HG03571 (cell line): ENCODE measurements around the gene DLX6.

Experiments used
- ATAC-seq: cut with Tn5 transposase; IDR thresholded peaks from one replicate; pipeline ENCODE4 v1.9.1; 2021; ENCODE audit not compliant: unreplicated experiment

DLX6 gene

DNA sequence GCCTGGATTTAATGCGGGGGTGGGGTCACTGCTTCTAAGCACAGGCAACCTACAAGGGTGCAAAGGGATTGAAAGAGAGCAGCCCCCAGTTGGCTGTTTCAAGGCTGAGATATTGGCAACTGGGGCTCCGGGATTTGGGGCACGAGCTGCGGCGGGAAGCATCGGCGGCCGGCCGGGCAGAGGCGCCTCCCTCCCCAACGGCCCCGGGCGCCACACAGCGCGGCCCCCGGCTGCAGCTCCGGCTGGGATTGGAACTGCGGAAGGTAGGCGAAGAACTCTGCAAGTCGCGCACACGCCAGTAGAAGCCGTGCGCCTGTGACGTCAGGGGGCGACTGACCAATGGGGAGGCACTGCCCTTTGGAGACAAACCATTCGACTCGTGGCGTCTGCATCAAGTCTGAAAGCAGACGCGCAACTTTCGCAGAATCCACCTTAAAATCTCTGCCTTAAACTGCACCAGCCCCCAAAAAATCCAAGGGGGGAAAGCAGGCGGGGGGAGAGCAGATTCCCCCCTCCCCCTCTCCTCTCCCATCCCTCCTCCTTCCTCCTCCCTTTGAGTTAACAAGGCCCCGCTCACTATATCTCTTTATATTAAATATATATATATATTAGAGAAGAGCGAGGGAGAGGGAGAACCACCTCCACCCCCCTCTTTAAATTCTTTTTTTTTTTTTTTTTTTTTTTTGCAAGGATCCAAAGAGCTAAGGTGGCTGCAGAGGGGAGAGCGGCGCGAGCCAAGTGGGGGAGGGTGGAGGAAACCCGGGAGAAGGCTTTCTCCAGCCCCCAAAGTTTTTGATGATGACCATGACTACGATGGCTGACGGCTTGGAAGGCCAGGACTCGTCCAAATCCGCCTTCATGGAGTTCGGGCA, at the start of gene DLX6:
Gene DLX6 (plus strand): TSS at position 371 of the 872 bp plus-strand sequence. CDS start 425 bp downstream, at position 796.
- ATAC-seq = no peak

DNA sequence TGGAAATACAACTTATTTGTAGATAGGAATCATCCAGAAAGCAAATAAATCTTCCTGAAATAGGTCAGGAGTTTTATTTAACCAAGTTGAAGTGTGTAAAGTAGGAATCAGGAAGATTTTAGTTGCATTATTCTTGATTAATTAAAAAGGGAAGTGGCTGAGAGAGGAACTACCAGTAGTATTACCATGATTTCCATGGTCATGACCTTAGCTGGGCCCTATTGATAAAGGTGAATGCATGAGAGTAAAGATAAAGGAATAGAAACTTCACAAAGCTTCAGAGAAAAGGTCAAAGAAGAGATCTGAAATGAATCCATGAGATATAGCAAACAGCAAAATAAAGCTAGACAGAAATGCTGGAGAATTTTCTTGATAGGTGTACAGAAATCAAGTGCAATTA, 46.2 kb upstream of the DLX6 start:
- no peak for ATAC-seq

DNA sequence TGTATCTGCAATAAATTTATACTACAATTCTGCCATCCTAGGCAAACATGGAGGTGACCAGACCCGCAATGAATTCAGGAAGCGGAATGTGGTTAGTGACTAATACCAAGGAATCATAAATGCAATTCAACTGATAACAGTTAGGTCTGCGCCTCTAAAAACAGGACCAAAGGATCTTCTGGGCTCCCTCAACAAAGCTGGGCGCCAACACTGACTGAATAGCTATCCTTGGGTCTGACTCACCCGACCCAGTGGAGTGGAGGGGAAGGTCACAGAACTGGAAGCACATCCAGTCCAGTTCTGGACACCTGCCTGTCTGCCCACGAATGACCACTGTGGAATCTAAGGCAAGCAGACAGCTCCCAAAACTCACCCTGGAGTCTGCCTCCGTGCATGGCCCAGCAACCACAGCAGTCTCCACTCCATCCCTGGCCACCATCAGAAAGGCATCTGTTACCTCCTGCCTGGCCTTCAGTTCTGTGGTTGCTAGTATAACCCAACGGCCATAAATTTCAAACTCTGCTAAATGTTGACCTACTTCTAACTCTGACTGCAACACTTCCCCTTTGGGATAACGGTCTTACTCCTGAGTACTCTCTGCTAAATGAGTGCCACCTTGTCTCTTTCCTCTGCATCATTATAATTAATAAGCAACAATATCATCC, 43.0 kb upstream of the DLX6 start:
- ATAC-seq = no peak

DNA sequence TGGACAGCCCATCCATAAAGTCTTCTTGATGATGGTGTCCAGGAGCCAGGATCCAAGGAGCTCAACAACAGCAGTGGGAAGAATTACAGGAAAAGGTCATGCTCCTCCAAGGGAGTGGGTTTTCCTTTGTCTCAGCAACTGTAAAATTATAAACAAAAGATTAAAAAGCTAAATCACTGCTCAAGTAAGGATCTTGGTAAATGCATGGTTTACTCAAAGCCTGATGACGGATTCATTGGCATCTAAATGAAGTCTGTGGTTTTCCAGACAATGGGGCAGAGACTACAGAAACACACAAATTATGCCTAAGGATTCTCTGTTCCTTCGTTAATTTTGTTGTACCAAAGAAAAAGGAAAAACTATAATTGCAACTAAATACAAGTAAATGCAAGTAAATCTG, 36.4 kb upstream of the DLX6 start:
- ATAC-seq = no peak

DNA sequence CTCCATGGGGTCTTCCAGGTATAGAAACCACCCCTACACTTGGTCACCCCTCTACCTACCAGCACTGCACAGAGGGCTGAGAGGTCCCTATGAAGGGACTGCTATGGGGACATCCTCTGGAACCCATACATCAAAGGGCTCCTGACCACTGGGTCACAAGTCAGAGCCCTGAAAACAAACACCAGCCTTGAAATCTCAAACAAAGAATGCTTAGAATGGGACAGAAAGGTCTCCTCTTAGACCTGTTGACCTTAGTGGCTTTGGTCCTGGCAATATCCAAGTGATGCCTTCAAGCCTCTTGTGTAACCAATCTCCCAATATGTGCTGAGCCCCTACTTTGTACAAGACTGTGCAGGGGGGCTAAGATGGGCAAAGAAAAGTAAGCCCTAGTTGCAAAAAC, 34.6 kb upstream of the DLX6 start:
- ATAC-seq = no peak

DNA sequence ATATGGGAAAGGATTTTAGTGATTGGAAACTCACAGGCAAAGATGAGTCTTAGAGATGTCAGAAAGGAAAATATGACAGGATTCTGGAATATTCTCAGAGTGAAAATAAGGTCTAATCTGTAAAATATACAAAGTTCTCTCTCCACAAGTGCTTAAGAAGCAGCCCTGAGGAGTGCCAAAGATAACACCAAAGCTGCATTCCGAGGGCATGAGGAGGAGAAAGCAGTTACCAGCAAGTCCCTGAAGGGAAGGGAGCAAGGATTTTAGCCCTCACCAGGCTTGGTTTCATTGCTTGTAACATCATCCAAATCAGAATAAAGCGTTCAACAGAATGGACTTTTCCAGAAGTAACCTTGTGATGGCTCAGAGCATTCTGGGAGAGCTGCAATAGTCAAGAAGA, 31.4 kb upstream of the DLX6 start:
- ATAC-seq = no peak

DNA sequence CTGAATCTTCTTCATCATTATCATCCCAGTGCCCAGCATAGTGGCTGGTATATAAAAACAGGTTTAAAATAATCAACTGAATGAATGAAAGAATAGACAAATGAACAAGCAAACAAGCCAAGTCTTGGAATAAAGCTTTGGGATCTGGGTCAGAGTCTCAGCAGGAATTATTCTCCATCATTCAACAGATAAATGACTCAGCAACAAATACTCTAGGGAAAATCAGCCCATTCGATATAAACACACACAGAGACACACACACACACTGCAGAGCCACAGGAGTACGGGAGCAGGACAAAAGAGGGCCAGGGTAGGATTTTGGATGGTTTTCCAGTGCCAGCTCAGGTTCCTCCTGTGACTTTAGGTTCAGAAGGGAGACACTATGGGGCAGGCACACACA, 29.2 kb upstream of the DLX6 start:
- ATAC-seq = no peak

DNA sequence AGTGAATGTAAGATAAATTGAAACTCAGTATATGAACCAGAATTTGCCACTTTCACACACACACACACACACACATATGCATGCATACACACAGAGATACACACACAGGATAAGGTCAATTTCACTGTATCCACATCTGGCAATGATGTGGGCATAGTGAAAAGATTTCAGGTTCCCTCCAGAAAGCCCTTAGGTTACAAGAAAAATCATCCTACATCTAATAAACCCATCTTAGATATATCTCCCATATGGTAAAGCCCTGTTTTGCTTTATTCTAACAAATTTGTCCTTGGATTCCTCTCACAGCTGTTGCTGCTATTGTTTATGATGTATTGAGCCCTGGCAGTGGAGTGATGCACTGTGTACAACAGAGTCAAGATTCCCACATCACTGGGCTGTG, 27.9 kb upstream of the DLX6 start:
- no peak for ATAC-seq

DNA sequence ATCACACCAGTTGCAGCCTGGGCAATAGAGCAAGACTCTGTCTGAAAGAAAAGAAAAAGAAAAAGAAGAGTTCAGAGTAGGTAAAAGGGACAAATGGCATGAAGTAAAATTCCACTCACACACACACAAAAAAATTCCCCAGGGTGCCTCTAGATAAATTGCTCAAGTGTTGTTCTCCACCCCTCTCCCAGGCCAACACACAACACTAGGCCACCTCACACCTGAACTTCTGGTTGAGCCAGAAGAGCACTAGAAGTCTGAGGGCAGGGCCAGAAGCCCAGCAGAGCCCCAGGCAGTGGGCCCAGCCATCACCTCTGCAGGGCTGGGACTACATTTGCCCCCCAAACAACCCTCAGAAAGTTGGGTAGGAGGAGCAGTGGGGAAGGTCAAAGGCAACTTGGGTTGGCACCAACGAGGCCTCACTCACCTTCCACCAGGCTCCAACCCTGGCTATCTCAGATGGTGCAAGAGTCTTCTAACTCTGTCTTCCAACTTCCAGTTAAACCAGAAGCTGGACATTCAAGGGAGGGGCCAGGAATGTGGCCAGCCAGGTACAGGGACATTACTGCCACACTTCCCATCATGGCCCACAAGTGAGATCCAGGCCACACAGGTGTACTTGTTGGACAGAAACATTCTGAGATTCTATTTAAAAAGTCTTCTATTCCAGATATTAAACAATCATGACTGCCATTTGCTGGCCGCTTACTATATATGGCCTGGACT, 25.6 kb upstream of the DLX6 start:
- ATAC-seq = no peak

DNA sequence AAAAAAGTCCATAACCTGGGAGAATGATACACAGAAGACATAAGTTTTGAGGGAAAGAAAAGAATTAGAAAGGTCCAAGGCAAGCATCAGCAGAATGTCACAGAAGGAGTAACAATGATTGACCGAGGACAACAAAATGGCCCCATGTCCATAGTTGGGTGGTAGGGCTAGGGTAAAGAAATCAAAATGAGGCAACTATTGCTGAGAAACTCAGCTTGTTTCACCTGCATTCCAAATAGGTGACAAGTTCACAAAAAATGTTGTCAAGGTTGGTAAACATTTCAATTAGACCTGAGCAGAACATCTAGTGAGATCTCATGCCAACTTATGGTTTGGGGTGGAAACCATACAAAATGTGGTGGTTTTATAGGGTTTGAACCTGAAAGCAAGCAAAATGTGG, 22.8 kb upstream of the DLX6 start:
- no peak for ATAC-seq

DNA sequence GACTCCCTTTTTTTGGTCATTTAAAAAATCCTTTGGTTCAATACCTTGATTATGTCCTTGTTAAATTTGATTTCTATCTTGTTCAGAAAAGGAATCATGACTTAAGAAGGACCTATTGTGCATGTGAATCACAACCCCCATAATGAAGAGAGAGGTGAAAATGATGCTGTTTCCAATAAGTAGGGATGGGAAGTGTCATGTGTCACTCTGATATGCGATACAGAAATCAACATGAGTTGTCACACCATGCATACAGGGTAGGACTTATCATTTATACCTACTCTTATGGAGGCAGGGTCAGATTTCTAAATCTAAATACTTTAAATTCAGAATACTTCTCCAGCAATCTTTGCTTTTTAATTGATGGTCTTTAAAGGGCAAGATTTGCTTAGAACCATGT, 19.4 kb upstream of the DLX6 start:
- no peak for ATAC-seq

DNA sequence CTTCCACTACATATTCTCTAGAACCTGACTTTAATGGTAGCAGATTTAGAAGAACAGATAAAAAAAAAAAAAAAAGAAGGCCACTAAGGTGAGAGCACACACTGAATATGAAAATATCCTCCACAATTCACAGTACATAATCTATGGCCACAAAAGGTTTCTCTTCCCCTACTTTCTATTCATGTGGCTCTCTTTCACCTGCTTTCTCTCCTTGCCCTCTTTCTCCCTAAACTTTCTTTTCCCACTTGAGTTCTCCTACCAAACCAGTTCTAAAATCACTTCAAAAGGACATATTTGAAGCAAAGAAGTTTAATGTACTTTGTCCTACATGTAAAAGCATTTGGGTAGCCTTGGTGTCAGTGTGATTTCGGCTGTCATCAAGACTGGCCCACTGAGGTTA, 18.5 kb upstream of the DLX6 start:
- no peak for ATAC-seq

DNA sequence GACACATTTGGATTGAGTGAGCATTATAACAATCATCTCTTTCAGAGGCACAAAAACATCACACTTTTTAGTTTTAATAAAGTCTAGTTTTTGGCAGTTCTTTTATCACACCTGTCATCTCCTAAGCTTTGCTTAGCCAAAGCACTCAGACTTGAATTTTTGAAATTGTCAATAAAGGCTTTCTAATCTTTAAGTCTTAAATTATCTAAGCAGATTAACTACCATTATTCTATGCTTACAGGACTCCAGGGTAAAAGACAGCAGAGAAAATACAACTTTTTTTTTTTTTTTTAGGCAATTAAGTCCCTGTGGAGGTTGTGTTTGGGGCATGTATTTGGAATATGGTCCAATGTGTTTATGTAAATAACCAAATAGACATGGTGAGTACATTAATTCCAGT, 17.6 kb upstream of the DLX6 start:
- no peak for ATAC-seq

DNA sequence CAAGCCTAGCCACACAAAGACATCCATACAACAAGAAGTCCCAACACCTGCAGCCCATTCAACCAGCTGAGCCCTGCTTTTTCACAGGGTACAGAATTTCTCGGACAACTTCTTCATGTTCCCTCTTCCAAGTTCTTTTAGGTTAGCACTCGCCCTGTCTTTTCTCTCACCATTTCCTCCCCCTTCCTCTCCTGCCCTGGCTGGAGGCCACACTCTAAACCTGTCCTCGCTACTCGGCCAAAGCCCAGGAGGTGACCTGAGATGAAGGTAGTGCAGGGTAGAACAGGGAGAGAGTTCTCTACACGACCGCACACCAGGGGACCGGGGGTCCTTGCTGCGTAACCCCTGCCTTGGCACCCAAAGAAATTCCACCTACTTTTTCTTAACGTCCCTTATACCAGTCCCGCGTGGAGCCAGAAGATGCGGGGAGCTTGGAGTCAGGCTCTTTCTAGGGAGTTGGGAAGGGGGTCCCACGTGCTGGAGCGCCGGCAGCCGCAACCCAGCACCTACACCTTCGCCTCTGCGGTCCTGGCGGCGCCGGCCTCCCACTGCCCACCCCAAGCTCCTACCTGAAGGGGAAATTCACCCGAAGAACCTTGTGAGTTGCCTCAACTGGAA, 16.0 kb upstream of the DLX6 start:
- ATAC-seq = no peak

DNA sequence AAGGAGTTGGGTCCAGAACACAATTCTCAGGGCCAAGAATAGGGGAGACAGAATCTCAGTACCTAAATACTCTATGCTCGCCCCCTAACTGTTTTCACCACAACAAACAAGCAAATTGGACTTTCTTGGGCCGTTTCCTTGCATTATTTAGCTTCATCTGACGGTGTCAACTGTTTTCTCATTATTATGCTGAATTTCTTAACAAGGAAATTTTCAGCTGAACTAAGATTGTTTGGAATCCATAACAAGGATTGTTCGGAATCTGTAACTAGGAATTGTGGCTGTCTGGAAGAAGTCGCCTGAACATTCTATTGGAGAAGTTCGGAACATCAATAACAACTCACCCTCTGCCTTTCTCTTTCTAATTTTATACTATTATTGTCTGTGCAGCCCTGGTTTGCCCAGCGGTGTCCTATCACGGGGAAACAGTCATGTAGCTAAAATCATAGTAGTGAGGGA, 15.5 kb upstream of the DLX6 start:
- no peak for ATAC-seq

DNA sequence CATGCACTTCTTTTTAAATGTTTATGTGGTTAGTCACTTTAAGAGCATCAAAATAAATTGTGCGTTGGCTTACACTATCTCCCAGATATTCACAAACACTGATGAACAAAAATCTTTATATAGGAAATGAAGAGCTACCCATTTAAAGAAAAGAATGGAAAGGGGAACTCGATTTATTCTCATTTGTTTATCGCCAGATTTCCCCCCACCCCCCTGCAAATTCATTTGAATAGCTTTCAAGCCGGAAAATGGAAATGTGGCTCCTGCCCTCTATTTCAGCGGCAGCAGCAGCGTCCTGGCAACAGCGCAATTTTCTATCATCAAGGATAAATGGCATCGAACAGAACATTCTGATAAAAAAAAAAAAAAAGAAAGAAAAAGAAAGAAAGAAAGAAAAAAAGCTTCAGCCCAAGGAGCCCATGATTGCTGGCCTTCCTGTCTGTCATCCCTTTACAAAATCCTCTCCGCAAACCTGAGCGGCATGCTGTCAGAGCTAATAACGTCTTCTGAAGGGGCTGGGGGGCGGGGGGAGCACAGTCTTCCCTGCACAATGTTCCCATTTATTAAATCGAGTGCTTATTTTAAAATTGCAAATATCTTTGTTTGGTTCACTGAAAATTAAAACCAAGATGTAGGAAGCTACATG, 13.7 kb upstream of the DLX6 start:
- ATAC-seq = no peak

DNA sequence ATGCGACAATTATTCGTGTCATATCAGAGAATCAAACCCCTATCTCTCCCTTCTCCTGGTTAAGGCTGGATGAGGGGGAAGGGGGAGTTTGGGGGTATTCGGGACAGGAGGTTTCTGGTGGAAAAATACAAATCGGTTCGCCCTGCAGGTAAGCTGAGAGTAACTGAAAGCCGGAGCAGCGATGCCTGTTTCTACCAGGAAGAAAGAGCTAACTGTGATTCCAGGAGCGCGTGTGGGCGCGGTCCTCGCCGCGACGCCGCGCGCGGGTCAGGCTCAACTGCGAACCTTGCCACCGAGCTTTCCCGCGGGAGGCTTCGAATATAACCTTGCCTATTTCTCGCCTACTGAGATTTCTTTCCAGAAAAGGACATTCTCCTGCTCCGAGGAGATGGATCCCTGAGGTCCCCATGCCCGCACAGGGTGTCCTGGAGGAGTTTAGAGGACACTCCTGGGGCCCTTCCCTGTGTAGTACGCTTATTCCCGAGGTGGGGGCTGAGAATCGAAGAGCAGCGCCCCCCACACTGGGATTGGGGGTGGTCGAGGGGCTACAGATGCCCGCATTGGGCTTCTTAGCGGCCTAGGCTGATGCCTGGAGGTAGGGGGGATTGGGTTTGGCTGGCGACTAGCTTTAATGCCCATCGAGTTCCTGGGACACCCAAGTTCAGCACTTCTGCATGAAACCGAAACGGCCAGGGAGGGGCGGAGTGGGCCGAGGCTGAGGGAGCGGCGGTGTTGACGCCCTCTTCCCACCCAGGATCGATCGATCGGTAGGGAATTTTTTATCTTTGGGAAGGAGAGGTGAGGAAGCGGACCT, 13.0 kb upstream of the DLX6 start:
- no peak for ATAC-seq

DNA sequence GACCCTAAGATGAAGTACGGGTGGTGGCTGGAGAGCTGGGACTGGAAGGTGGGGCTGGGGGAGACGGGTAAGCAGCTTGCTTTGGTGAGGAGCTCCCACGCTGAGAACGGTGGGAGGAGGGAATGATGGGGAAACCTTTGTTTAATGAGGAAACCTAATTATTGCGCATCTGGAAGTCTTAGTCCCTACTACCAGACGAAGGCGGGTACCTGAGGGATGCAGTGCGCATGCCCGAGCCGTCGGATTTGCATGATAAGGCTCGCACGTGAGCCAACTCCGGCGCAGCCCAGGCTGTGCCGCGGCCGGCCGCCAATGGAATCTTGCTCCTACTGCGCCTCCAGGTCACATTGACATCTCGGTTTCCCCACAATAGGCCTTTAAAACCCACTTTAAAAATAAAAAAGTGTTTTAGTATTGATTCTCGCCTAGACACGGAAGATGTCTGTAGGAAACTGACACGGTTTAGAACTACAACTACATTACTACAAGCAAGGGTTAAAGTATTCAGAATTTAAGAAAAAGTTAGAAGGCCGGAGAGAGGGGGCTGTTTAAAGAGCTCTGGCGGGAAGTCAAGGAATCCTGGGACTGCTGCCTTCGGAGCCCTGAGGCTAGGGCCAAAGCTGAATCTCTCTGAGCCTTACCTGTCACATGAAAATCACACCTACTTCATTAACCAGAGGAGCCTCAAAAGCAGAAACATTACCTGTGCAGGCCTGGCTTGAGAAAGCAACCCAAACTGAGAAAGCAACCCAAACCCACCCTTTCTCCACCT, 12.1 kb upstream of the DLX6 start:
- no peak for ATAC-seq

DNA sequence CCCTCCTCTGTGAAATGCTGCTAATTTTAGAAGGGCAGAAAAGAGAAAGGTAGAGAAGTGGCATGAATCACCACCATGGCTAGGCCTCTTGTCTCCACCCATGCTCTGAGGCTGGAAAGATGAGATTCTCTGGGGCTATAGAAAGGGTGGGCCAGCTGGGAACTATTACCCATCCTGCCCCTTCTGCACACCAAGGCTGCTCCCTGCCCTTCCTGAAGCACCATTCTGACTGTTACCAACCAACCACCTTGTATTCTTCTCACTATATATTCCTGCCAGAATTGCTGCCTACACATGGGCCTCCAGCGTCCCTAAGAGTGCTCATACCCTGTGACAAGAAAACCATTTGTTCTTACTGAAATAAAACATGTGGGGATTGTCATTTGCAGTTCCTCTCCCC, 11.4 kb upstream of the DLX6 start:
- no peak for ATAC-seq
